ENCODE results near the gene SYT15.
"Not testable (repeated sequence)": the region's sequence is repeated elsewhere in the genome, so short reads cannot be mapped to it uniquely, and the experiment has no call there.

SYT15 gene

DNA sequence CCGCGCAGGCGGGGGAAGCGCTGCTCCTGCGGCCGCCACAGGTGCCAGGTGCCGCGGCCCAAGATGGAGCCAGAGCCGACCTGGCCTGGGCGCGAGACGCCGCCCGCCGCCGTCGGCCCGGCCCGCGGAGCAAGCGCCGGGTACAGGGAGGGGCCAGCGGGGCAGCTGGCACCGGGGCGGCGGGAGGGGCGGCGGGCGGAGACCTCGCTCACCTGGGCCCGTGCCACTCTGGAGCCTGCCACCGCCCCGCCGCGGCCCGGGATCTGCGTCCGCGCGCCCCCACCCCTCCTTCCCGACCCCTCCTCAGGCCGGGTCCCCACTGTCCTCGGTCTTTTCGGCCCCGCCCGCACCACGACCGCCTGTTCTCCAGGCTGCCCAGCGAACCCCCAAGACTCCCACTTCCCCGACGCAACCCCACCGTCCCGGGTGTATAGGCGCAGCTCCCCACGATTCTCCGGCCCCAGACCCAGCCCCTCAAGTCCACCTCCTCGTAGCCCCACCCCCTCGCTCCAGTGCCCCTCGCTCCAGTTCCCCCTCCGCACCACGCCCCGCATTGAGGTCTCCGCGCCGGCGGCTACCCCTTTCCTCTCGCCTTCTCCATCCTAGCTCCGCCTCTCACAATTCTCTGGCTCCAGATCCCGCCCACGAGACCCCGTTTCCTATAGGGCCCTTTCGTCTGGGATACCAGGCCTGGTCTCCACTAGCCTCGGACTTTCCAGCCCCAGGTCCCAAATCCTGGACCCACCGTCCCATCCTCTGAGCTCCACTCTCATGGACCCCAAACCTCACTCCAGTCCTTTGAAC, 22.2 kb upstream of the SYT15 start, which contains the start of gene GPRIN2:
Gene GPRIN2 (minus strand): TSS at position 144 of the 804 bp plus-strand sequence. CDS start 5,922 bp downstream, outside the sequence.
- DNase-seq (ENCODE audit: low read depth in 2 of 3, low spot score in 1 of 3): no peak

GRCh38 chr10:46557319-46558121, 21.4 kb upstream of the SYT15 start:
- no peak for DNase-seq (ENCODE audit: low read depth in 2 of 3, low spot score in 1 of 3)

- DNase-seq (ENCODE audit: low read depth in 2 of 3, low spot score in 1 of 3): no peak
Observed at GRCh38 chr10:46558122-46558391, 20.9 kb upstream of the SYT15 start.

DNA sequence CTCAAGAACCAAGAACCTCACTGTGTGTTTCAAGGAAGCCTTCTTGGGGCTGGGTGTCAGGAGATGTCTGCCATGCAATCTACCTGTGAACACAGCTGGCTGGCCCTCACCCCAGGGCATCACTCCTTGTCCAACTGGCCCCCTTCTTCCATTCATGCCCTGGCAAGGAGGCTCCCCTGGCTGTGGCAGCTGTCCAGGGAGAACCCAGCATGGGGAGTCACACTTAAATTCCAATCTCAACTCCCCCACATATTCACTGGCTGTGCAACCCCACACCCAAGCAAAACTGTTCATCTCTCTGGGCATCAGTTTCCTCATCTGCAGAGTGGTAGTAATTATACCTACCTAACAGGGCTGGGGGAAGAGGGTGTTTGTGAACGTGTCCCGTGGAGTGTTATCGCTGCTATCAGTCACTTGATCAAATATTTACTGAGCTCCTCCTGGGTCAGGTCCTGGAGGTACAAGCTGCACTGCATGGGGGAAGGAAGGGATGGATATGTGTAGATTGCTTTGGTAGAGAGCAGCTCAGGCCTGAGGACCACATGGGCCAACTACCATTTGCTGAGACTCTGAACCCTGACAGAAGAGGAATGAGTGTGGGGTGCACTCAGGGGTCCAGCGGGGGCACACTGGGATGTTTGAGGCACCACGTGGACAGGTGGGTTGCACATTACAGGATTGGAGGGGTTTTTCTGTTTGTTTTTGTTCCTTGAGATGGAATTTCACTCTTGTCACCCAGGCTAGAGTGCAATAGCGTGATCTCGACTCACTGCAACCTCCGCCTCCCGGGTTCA, 20.3 kb upstream of the SYT15 start:
- DNase-seq (ENCODE audit: low read depth in 2 of 3, low spot score in 1 of 3): no peak

GRCh38 chr10:46559231-46559671, 19.7 kb upstream of the SYT15 start:
- DNase-seq (ENCODE audit: low read depth in 2 of 3, low spot score in 1 of 3): no peak

DNA sequence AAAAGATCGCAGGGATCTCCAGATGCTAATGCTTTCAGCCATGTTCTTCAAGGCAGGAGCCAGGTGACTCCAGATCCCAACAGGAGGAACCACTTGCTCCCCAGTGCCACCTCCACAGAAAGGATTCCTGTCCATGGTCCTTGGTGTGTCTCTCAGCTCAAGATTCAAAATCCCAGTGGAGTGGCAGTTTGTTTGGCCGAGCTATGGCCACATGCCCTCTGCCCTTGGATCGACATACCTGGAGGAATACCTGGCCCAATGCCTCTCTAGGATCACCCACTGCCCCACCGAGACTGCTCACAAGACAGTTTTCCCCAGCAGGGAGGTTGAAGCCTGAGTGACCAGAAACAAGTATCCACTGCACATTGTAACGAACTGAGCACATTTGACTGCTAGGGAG, 18.5 kb upstream of the SYT15 start:
- DNase-seq (ENCODE audit: low read depth in 2 of 3, low spot score in 1 of 3): no peak

DNA sequence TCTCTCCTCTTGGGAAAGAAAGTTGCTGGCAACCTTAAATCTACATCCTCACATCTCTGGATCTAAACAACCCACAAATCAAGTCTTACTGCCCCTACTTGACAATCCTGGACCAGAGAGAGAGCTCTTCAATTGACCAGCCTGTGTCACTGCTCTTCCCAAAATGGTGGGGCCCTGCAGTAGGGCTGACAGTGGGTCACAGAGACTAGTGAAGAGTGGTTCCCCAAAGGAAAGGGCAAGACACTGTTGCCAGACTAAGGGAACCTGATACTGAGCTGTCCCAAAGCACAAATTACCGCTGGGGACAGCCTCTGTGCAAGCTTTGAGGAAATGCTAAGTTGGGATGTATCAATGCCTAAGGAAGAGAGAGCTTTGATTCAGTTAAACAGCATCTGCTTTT, 18.0 kb upstream of the SYT15 start:
- no peak for DNase-seq (ENCODE audit: low read depth in 2 of 3, low spot score in 1 of 3)

DNA sequence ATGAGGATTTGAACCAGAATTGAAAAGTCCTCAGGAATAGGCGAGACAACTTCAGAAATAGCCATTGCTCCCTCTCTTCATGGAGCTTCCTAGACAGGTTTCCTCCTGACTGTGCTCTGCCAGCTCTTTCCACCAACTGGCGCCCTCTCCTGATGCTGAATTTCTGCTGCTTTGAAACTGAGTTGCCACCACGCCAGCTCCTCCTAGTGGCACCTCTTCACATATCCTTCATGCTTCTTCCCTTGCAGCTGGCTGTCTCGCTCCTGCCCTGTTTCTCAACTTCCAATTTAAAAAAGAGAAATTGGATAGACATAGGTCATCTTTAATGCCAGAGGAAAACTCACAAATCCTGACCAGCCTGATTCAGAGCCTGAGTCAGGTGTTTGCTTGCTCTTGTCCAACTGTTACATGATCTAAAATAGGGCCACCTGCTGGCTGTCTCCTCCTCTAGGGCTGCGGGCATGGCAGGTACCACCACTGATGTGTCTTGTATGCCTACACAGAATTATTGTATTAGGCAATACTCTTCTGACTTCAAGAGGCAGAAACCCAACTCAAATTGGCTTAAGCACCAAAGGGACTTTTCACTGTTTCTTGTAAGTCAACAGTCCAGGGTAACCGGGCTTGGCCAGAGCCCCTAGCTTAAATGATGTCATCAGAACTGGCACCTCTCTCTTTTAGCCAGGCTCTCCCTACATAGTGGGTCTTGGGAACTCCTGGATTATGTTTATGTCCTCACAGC, 13.2 kb upstream of the SYT15 start:
- peak; percentile 25 to 46 (median 38) for DNase-seq (ENCODE audit: low read depth in 2 of 3, low spot score in 1 of 3)

DNA sequence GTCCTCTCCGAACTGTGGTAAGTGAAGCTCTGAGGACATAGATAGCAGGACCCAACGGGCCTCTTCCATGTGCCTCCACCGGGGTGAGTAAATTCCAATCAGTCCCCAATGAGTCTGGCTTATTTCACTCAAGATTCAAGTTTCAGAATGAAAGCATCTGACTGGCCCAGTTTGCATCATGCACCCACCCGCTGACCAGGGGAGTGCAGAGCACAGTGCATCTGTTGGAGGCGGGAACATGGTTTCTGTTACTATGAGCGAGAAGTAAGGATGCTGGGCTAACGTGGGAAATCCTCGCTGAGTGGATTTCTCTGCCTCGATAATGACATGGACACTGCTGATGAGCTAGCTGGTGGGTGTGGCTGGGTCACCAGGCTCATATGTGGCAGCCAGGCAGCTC, 11.8 kb upstream of the SYT15 start:
- not testable (repeated sequence) for DNase-seq (ENCODE audit: low read depth in 2 of 3, low spot score in 1 of 3)

DNA sequence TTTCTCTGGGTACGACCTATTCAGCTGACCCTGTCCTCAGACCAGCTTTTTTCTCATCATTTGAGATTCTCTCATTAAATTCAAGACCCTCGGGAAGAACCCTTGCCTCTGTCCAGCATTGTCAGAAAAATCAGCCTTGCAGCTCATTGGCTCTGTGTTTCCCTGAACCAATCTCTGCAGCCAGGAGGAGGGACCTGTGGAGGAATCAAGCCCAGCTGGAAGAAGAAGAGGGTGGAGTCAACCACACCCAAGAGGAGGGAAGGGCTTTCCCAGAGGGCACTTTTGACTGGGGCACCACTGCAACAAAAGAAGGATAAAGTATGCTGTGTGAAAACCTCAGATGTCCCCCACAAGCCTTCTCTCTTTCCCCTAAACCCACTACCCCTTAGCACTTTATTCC, 8.3 kb upstream of the SYT15 start:
- not testable (repeated sequence) for DNase-seq (ENCODE audit: low read depth in 2 of 3, low spot score in 1 of 3)

DNA sequence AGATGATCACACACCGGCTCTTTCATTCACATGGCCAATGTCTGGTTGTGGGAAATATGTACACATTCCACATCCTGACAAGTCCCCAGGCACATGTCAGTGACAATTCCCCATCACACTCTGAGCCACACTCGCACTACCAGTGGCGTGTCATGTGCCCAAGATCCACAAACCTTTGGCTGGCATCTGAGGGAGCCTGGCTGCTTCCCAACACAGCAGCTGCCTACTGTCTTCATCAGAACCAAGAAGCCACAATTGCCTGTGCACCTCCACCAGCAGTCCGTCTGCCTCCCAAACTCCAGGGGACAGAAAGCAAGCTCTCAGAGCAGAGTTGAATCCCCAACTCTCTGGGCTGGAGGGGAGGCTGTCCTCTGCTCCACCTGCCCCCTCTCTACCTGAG, 6.2 kb upstream of the SYT15 start:
- not testable (repeated sequence) for DNase-seq (ENCODE audit: low read depth in 2 of 3, low spot score in 1 of 3)

DNA sequence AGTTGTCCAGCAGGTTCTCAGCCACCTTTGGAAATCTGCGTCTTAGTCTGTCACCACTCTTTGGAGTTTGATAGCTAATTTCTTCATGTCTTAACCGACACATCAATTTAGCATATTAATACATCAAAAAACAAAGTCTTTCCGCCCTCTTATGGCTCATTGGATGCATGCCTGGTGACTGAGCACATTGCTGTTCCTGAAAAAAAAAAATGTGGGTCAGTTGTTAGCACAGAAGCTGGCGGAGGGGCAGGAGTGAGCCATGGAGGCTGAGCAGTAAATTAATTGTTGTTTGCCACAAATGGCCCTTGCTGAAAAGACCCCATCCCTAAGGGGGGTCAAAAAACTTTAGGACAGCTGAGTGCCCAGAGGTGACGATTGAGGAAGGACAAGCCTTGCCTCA, 5.6 kb upstream of the SYT15 start:
- DNase-seq (ENCODE audit: low read depth in 2 of 3, low spot score in 1 of 3): not testable (repeated sequence)

GRCh38 chr10:46573884-46574283, 5.0 kb upstream of the SYT15 start:
- DNase-seq (ENCODE audit: low read depth in 2 of 3, low spot score in 1 of 3): not testable (repeated sequence)

- not testable (repeated sequence) for DNase-seq (ENCODE audit: low read depth in 2 of 3, low spot score in 1 of 3)
Observed at GRCh38 chr10:46577624-46578473, 1.1 kb upstream of the SYT15 start.

DNA sequence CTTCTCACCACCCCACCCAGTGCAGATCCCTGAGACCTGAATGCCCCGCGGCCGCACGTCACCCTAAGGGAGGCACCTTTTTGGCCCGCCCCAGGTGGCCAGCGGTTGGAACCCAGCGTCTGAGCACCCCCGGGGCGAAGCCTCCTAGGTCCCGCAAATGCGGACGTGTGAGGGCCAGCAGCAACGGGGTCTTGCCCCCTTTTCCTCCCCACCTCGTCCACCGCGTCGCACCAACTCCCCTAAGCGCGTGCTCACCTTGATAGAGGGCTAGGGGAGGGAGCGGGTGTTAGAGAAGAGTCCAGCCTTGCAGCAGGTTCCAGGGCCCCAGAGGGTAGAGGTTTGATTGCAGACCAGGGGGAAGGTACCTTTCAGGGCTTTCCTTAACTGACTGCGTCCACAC, 450 bp downstream of the SYT15 start:
- DNase-seq (ENCODE audit: low read depth in 2 of 3, low spot score in 1 of 3): not testable (repeated sequence)

DNA sequence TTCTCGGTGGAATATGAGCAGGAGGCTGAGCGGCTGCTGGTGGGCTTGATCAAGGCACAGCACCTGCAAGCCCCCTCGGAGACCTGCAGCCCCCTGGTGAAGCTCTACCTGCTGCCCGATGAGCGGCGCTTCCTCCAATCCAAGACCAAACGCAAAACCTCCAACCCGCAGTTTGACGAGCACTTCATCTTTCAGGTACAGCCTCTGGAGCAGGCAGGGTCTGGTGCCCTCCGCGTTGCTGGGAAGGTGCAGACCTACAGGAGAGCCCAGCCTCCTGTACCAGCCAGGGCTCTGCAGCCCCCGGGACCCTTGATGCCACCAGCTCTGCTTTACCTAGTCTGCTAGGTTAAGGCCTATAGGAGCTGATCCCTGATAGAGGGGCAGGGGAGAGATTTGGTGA, 3.1 kb downstream of the SYT15 start:
- DNase-seq (ENCODE audit: low read depth in 2 of 3, low spot score in 1 of 3): not testable (repeated sequence)

- not testable (repeated sequence) for DNase-seq (ENCODE audit: low read depth in 2 of 3, low spot score in 1 of 3)
Observed at GRCh38 chr10:46582568-46582967, 3.6 kb downstream of the SYT15 start.

GRCh38 chr10:46584196-46584595, 5.3 kb downstream of the SYT15 start:
- not testable (repeated sequence) for DNase-seq (ENCODE audit: low read depth in 2 of 3, low spot score in 1 of 3)

DNA sequence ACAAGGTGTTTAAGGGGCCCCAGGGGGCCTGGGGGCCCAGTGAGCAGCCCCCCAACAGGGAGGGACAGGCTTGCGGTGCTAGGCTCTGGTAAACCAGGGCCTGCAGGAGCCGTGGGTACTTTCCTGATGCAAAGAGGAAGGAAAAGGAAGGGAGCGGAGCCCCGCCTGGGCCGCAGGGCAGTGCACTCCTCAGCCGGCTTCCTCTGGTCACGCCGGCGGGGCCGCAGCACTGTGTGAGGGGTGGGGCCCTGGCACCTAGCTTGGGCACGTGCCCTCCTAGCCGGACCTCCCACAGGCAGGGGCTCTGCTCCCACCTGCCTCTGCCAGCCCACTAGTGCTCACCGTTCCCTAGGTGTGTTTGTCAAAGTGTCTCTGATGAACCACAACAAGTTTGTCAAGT, 6.3 kb downstream of the SYT15 start:
- DNase-seq (ENCODE audit: low read depth in 2 of 3, low spot score in 1 of 3): not testable (repeated sequence)

DNA sequence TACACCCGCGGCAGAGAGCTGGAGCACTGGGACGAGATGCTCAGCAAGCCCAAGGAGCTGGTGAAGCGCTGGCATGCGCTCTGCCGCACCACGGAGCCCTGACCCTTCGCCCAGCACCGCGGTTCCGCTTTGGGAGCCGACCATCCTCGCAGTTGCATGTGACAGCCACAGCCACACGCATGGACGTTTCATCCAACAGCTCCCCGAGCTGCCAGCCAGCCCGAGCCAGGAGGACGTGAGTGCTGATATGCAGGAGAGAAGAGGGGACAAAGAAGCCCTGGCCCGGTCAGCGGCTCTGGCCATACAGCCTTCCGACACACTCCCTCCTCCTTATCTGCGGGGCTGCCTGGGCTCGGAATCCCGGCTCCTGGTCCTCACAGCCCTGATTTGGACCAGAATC, 8.6 kb downstream of the SYT15 start:
- not testable (repeated sequence) for DNase-seq (ENCODE audit: low read depth in 2 of 3, low spot score in 1 of 3)

Data from stimulated activated CD4-positive, alpha-beta T cell treated with anti-CD3 and anti-CD28 coated beads, Interleukin-12 subunit alpha, Interleukin-12 subunit beta, amount 100 ng/mL, for 48 hours (primary cell).